CD4-positive, alpha-beta T cell treated with Interferon alpha-2 for 1 hour (primary cell): ENCODE data around the gene IGFALS.

Experiments used
- DNase-seq, 2 donors: peaks; one replicate each; pipeline ENCODE4 v3.0.0-alpha.2; 2020 to 2022

IGFALS gene

GRCh38 chr16:1793578-1794220 is at the start of gene IGFALS:
Gene IGFALS, minus strand, starts transcription at chr16:1793705. Its CDS starts 53 bp downstream, at chr16:1793652.
- DNase-seq: no peak

- DNase-seq: no peak
These were observed 46.0 kb upstream of the IGFALS start for GRCh38 chr16:1839554-1839953.

GRCh38 chr16:1834096-1834495 is 40.6 kb upstream of the IGFALS start:
- no peak for DNase-seq

GRCh38 chr16:1832838-1833454 is 39.4 kb upstream of the IGFALS start:
- no peak for DNase-seq

- DNase-seq: no peak
These were observed 37.9 kb upstream of the IGFALS start for GRCh38 chr16:1831186-1832075.

GRCh38 chr16:1830213-1830612 is 36.7 kb upstream of the IGFALS start:
- no peak for DNase-seq

- no peak for DNase-seq
These were observed 35.3 kb upstream of the IGFALS start for GRCh38 chr16:1828645-1829410.

- peak; percentile 88 to 94 for DNase-seq
These were observed 33.4 kb upstream of the IGFALS start, which contains the start of the genes FAHD1 and HAGH for GRCh38 chr16:1826691-1827573. Gene FAHD1, plus strand, starts transcription at chr16:1827206. Its CDS starts 33 bp downstream, at chr16:1827239. Gene HAGH, minus strand, starts transcription at chr16:1826825. Its CDS starts 38 bp downstream, at chr16:1826787.

GRCh38 chr16:1825864-1826690 is 32.6 kb upstream of the IGFALS start:
- peak in 1 of 2 donors; percentile 79 for DNase-seq

- DNase-seq: no peak
These were observed 31.9 kb upstream of the IGFALS start for GRCh38 chr16:1825381-1825863.

- DNase-seq: no peak
These were observed 30.3 kb upstream of the IGFALS start for GRCh38 chr16:1823821-1824220.

- no peak for DNase-seq
These were observed 29.3 kb upstream of the IGFALS start for GRCh38 chr16:1822801-1823200.

GRCh38 chr16:1821861-1822611 is 28.5 kb upstream of the IGFALS start:
- no peak for DNase-seq

GRCh38 chr16:1820946-1821290 is 27.4 kb upstream of the IGFALS start:
- no peak for DNase-seq

- no peak for DNase-seq
These were observed 26.8 kb upstream of the IGFALS start for GRCh38 chr16:1820096-1820945.

- DNase-seq: no peak
These were observed 26.1 kb upstream of the IGFALS start for GRCh38 chr16:1819611-1820010.

GRCh38 chr16:1818873-1819525 is 25.5 kb upstream of the IGFALS start:
- no peak for DNase-seq

GRCh38 chr16:1818204-1818872 is 24.8 kb upstream of the IGFALS start:
- no peak for DNase-seq
